ENCODE data around the gene CRYBG1.

DNA sequence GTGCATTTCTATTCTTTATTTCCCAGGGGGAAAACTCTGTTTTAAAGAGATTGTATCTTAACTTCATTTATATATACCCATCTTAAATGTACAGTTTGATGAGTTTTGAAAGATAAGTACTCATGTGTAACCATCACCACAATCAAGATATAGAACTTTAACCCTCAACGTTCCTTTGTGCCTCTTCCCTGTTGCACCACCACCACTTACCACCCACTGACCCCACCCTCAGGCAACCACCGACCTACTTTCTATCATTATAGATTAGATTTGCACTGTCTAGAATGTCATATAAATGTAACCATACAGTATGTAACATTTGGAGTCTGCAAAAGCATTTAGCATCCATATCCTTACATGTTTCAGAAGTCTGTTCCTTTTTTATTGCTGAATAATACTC is 147.8 kb downstream of the CRYBG1 start:
- no peak for TF ChIP-seq CTCF (IDR thresholded peaks at IDR 0.05 in 2 of 3, conservative IDR thresholded peaks at IDR 0.05 in 1 of 3; ENCODE audit: borderline replicate concordance in 1 of 3, insufficient read depth in 1 of 3, low read depth in 2 of 3, low read length in 2 of 3)
- TF ChIP-seq RAD21 (IDR thresholded peaks at IDR 0.05; ENCODE audit: low read depth): no peak
- TF ChIP-seq, protein P1, sequence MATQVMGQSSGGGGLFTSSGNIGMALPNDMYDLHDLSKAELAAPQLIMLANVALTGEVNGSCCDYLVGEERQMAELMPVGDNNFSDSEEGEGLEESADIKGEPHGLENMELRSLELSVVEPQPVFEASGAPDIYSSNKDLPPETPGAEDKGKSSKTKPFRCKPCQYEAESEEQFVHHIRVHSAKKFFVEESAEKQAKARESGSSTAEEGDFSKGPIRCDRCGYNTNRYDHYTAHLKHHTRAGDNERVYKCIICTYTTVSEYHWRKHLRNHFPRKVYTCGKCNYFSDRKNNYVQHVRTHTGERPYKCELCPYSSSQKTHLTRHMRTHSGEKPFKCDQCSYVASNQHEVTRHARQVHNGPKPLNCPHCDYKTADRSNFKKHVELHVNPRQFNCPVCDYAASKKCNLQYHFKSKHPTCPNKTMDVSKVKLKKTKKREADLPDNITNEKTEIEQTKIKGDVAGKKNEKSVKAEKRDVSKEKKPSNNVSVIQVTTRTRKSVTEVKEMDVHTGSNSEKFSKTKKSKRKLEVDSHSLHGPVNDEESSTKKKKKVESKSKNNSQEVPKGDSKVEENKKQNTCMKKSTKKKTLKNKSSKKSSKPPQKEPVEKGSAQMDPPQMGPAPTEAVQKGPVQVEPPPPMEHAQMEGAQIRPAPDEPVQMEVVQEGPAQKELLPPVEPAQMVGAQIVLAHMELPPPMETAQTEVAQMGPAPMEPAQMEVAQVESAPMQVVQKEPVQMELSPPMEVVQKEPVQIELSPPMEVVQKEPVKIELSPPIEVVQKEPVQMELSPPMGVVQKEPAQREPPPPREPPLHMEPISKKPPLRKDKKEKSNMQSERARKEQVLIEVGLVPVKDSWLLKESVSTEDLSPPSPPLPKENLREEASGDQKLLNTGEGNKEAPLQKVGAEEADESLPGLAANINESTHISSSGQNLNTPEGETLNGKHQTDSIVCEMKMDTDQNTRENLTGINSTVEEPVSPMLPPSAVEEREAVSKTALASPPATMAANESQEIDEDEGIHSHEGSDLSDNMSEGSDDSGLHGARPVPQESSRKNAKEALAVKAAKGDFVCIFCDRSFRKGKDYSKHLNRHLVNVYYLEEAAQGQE (IDR thresholded peaks at IDR 0.05; ENCODE audit: low read depth): no peak
- TF ChIP-seq SRF (IDR thresholded peaks at IDR 0.05; ENCODE audit: low read depth): no peak
- no peak for TF ChIP-seq FOSL1 (IDR thresholded peaks at IDR 0.05; ENCODE audit: low read depth)
- TF ChIP-seq POLR2A (IDR thresholded peaks at IDR 0.05; ENCODE audit: borderline replicate concordance, extremely low read depth, insufficient read depth, insufficient read length): no peak
- no peak for TF ChIP-seq MAX (IDR thresholded peaks at IDR 0.05)
- TF ChIP-seq CEBPB (IDR thresholded peaks at IDR 0.05; ENCODE audit: low read depth): no peak
- no peak for TF ChIP-seq EGR1 (IDR thresholded peaks at IDR 0.05; ENCODE audit: low read depth)

Measured in HCT116 (cell line).